ENCODE measurements around the gene OR13G1.

DNA sequence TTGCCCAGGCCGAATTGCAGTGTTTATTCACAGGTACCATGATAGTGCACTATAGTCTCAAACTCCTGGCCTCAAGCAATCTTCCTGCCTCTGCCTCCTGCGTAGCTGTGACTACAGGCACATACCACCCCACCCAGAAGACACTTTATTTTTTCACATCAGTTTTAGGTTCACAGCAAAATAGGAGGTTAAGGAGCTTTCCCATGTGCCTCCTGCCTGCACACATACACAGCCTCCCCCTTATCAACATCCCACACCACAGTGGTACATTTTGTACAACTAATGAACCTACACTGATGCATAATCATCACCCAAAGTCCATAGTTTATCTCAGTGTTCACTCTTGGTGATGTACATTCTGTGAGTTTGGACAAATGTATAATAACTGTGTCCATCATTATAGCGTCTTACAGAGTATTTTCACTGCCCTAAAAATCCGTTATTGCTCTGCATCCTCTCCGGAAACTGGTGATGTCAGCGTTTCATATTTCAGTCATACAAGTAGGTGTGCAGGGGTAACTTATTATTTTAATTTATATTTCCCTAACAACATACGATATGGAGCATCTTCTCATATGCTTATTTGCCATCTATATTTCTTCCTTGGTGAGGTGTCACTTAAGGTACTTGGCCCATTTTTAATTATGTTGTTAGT is 23.2 kb downstream of the OR13G1 start:
- TF ChIP-seq, protein P1, sequence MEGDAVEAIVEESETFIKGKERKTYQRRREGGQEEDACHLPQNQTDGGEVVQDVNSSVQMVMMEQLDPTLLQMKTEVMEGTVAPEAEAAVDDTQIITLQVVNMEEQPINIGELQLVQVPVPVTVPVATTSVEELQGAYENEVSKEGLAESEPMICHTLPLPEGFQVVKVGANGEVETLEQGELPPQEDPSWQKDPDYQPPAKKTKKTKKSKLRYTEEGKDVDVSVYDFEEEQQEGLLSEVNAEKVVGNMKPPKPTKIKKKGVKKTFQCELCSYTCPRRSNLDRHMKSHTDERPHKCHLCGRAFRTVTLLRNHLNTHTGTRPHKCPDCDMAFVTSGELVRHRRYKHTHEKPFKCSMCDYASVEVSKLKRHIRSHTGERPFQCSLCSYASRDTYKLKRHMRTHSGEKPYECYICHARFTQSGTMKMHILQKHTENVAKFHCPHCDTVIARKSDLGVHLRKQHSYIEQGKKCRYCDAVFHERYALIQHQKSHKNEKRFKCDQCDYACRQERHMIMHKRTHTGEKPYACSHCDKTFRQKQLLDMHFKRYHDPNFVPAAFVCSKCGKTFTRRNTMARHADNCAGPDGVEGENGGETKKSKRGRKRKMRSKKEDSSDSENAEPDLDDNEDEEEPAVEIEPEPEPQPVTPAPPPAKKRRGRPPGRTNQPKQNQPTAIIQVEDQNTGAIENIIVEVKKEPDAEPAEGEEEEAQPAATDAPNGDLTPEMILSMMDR (IDR thresholded peaks at IDR 0.05): no peak
- TF ChIP-seq POLR2A (IDR thresholded peaks at IDR 0.05): no peak
